ENCODE measurements around the gene CCZ1.
"Not testable (repeated sequence)": the region's sequence is repeated elsewhere in the genome, so short reads cannot be mapped to it uniquely, and the experiment has no call there.

The CCZ1 gene

GRCh38 chr7:5916529-5916928, 18.0 kb downstream of the CCZ1 start:
- DNase-seq: not testable (repeated sequence)

GRCh38 chr7:5924180-5924579, 25.6 kb downstream of the CCZ1 start:
- DNase-seq: not testable (repeated sequence)

GRCh38 chr7:5924630-5925029, 26.1 kb downstream of the CCZ1 start:
- DNase-seq: not testable (repeated sequence)

- not testable (repeated sequence) for DNase-seq
Observed at GRCh38 chr7:5926263-5926870, 27.8 kb downstream of the CCZ1 start.

DNA sequence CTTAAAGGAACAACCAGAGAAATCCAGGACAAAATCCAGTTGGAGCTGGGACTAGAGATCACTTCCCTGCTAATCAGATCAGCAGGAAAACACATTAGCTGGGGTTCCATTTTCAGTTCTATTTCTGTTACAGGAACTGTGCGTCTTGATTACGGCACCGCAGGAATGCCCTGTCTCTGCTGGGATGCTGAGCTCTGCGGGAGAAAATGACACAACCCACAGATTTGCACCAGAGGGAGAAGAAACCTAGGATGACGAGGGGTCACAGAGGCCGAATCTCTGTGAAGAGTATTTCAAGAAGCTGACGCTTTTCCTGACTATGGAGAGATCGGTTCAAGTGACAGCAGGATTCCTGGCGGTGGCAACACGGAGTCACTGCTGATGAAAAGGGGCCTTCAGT, 31.8 kb downstream of the CCZ1 start:
- not testable (repeated sequence) for DNase-seq

GRCh38 chr7:5931250-5931649, 32.7 kb downstream of the CCZ1 start:
- not testable (repeated sequence) for DNase-seq

DNA sequence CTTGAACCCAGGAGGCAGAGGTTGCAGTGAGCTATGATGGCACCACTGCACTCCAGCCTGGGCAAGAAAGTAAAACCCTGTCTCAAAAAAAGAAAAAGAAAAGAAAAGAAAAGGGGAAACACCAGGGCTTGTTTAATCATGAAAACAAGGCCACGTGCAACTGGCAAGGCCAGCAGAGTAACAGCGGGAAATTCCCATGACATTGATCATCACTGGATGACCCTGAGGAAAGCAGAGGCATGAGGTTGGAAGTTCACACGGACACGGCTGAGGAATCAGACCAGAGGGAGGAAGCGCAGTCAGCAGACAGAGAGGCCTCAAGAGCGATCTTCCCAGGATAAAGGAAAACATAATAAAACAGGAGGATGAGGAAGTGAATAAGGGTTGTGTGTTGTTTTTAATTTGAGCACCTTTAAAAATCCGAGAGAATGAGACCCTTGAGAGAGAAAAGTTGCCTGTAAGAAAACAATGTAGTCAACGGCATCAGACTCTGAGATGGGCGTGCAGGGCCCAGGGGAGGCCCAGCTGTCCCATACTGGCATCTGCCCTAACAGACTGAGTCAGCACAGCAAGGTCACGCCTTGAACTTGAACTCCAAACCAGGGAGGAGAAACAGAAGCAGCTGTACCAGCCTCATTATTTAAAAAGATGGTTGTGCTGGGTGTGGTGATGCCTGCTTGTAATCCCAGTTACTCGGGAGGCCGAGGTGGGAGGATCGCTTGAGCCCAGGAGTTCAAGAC, 33.5 kb downstream of the CCZ1 start:
- DNase-seq: not testable (repeated sequence)

GRCh38 chr7:5934945-5935450, 36.5 kb downstream of the CCZ1 start:
- DNase-seq: not testable (repeated sequence)

DNA sequence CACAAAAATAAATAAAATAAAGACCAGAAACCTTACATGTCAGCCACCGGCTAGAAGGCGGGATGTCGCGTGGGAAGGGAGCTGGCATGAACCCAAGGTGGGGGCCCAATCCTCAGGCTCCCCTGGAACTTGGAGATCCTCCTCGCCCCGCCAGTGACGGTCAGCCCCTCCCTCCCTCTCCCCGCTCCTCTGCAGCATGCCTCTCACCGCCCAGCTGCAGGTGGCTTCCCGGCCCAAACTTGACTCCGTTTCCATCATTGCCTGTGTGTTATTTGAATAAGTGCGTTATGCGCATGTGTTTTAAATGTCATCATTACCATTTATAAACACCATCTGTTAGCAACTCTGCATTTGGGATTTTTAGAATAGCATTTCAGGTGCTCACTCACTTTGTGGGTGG, 64.7 kb downstream of the CCZ1 start:
- not testable (repeated sequence) for DNase-seq

DNA sequence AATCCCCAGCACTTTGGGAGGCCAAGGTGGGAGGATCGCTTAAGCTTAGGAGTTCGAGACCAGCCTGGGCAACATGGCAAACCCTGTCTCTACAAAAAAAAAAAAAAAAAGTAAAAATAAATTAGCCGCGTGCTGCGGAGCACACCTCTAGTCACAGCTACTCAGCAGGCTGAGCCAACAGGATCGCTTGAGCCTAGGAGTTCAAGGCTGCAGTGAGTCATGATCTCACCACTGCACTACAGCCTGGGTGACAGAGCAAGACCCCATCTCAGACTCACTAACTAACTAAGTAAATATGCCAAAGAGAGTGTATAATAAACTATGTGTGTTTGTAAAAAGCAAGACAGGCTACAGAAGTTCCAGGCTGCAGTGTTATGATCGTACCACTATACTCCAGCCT, 65.3 kb downstream of the CCZ1 start:
- DNase-seq: not testable (repeated sequence)

- DNase-seq: not testable (repeated sequence)
Observed at GRCh38 chr7:5970347-5970911, 71.9 kb downstream of the CCZ1 start, which contains the start of gene RSPH10B. Gene RSPH10B (minus strand): TSS chr7:5970689. CDS start chr7:5967116, 3,573 bp downstream.

DNA sequence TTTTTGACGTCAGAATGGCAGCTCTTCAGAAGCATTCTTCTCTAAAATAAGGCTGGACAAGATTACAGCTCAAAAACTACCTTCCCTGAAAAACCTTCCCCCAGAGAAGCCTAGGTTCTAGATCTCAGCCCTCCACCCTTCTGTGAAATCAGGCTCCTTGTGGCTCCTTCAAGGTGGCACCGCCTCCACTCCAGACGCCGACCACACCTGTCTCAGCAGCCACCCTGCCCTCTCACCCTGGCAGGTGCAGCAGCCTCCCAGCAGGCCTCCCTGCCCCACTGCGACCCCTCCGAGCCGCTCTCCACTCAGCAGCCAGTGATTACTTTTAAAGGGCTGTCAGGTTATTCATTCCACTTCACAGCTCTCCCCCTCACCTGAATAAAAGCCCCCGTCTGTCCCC, 75.0 kb downstream of the CCZ1 start:
- DNase-seq: not testable (repeated sequence)
